Type B pancreatic cell (in vitro differentiated cells): Measurements from ENCODE around the gene COL4A1. TPM values are rescaled to one million over a fixed set of nuclear protein-coding genes. Genes with fewer than 3 reads are reported as not detected.
A peak's percentile ranks its signal among the peaks of the same experiment; 100 is the strongest.

Source experiments
- DNase-seq: peaks from one replicate; pipeline ENCODE4 v3.0.0; 2021; ENCODE audit warnings: mixed read lengths; ENCODE audit not compliant: unreplicated experiment; ENCODE audit errors: extremely low spot score
- H3K27ac Mint-ChIP-seq: 2 replicates; pipeline ENCODE4 v1.8.0; 2021; ENCODE audit warnings: mild to moderate bottlenecking, mixed read lengths
- H3K27me3 Mint-ChIP-seq: 2 replicates; pipeline ENCODE4 v1.8.0; 2021; ENCODE audit warnings: mixed read lengths
- H3K36me3 Mint-ChIP-seq: 2 replicates; pipeline ENCODE4 v1.8.0; 2021; ENCODE audit warnings: mixed read lengths
- H3K4me1 Mint-ChIP-seq: one replicate; pipeline ENCODE4 v1.8.0; 2021; ENCODE audit warnings: mixed read lengths; ENCODE audit not compliant: unreplicated experiment
- H3K4me3 Mint-ChIP-seq: 2 replicates; pipeline ENCODE4 v1.8.0; 2021; ENCODE audit warnings: mild to moderate bottlenecking, mixed read lengths
- H3K9me3 Mint-ChIP-seq: 2 replicates; pipeline ENCODE4 v1.8.0; 2021; ENCODE audit warnings: mixed read lengths
- total RNA-seq: library from RNA; stranded (reverse); gene quantifications from 2 replicates; pipeline ENCODE4 v1.2.1, GENCODE V29; 2021; ENCODE audit warnings: low replicate concordance
- TF ChIP-seq, protein P1 (sequence below): fragments of 200-600 bp; sonication (generic); conservative IDR thresholded peaks from 2 replicates; pipeline ENCODE4 v1.5.0; 2021; ENCODE audit warnings: antibody characterized with exemption, mild to moderate bottlenecking

The COL4A1 gene
- total RNA-seq, 1 donor from 2014 or later = 83.6 TPM

DNA sequence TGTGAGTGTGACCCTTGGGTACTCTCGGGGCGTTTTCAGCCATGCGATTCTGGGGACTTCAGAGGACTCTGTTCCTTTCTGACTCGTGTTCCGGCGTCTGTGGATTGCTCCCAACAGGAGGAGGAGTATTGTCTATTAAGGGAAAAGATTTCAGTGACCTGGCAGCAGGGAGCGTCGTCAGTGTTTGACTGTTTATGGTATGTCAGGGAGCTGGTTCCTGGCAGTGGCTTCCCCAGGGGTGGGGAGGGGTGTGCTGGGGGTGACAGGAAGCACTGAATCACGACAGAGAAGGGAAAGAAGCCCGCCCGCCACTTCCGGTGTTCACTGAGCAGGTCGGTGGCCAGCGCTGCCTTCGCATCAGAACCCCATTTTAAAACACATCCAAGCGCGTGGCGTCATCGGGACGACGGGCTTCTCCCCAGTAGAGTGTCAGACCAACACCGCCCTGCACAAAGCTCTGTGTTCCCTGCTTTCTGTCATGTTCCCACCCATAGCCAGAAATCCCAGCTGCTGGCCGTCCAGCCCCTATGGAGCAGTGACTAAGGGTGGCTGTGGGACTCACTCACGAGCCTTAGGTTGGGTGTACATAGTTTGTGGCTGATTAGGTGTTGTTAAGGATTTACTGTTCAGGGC lies 34.0 kb upstream of the COL4A1 start:
- TF ChIP-seq, protein P1, sequence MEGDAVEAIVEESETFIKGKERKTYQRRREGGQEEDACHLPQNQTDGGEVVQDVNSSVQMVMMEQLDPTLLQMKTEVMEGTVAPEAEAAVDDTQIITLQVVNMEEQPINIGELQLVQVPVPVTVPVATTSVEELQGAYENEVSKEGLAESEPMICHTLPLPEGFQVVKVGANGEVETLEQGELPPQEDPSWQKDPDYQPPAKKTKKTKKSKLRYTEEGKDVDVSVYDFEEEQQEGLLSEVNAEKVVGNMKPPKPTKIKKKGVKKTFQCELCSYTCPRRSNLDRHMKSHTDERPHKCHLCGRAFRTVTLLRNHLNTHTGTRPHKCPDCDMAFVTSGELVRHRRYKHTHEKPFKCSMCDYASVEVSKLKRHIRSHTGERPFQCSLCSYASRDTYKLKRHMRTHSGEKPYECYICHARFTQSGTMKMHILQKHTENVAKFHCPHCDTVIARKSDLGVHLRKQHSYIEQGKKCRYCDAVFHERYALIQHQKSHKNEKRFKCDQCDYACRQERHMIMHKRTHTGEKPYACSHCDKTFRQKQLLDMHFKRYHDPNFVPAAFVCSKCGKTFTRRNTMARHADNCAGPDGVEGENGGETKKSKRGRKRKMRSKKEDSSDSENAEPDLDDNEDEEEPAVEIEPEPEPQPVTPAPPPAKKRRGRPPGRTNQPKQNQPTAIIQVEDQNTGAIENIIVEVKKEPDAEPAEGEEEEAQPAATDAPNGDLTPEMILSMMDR = no peak
- Mint-ChIP-seq H3K4me1 (peaks cover 21% of the 10 kb centered on the region), H3K27me3 (no peaks in the 10 kb centered on the region), H3K27ac (no peak overlapping the region), H3K36me3 (peaks cover 19% of the 10 kb centered on the region), H3K4me3 (no peak overlapping the region), H3K9me3 (peaks cover 10% of the 10 kb centered on the region)
- DNase-seq = no peak

DNA sequence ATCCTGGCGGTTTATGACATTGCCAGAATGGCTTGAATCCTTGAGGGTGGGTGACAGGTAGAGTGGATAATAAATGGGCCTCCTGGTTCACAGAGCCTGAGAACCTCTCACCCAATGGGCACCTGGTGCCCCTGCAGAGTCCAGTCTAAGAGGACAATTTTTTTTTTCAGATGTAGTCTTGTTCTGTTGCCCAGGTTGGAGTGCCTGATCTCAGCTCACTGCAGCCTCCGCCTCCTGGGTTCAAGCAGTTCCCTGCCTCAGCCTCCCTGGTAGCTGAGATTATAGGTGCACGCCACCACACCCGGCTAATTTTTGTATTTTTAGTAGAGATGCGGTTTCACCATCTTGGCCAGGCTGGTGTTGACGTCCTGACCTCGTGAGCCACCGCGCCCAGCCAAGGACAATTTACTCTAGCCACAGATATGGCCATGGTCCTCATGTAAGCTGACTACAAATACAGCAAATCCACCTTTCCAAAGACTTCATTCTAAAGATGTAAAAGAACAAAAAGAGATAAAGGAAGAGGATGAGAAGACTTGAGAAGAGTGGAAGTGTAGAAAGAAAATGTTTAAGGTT lies 33.1 kb upstream of the COL4A1 start:
- H3K36me3 Mint-ChIP-seq = peaks cover 24% of the 10 kb centered on the region
- H3K9me3 Mint-ChIP-seq = peaks cover 10% of the 10 kb centered on the region
- H3K27ac Mint-ChIP-seq = no peak overlapping the region
- TF ChIP-seq, protein P1 = no peak
- no peaks in the 10 kb centered on the region for H3K27me3 Mint-ChIP-seq
- no peak overlapping the region for H3K4me3 Mint-ChIP-seq
- peaks cover 21% of the 10 kb centered on the region for H3K4me1 Mint-ChIP-seq
- DNase-seq = no peak

DNA sequence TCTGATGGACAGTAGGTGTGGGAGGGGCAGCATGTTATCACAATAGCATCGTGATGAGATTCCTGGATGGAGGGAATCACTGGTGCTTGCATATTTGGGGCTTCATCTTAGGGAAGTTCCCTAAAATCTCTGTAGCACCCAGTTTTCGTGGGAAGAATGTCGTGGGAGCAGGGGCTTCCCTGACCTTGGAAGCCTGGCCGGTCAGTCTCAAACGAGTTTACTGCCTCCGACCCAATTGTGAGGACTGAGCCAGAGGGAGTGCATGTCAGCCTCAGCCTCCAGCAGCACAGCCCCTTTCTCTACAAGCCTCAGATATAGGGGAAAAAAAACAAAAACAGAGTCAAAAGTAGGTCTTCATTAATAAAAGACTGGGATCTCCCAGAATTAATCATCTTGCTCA lies 32.3 kb upstream of the COL4A1 start:
- no peak for DNase-seq
- Mint-ChIP-seq H3K27me3 (no peaks in the 10 kb centered on the region), H3K4me1 (peaks cover 21% of the 10 kb centered on the region), H3K27ac (peak overlapping the region; percentile 34), H3K4me3 (no peak overlapping the region), H3K9me3 (peaks cover 11% of the 10 kb centered on the region), H3K36me3 (peaks cover 28% of the 10 kb centered on the region)
- TF ChIP-seq, protein P1 = no peak

DNA sequence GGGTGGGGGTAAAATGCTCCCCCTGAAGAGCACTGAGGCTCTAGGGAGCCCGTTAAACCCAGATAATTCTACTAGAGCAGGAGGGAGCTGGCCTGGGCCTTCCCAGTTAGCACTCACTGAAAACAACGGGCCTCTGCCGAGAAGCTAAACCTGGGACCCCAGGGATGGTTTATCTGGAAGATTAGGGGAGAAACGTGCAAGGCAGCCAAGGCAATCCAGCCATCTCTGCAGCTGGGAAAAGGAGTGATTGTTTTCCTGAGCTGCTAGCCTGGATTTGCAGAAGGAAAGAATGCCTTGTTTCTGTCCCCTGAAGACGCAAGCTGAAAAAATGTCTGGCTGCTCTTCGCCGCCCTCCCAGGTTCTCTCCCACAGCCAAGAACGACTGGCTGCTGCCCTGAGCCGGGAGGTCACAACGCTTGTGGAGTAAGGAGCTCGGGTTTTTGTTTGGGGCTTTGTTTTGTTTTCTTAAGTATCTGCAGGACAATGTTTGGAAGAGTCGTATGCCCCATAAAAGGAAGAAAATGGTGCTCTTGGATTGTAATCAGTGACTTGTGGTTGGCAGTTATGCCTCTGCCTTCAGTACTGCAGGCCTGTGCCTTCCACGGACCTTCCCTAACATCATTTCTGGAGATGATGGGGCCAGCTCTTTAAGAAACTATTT lies 31.6 kb upstream of the COL4A1 start:
- no peak overlapping the region for H3K4me3 Mint-ChIP-seq
- no peaks in the 10 kb centered on the region for H3K27me3 Mint-ChIP-seq
- no peak for DNase-seq
- H3K27ac Mint-ChIP-seq = peak overlapping the region; percentile 34
- TF ChIP-seq, protein P1 = no peak
- H3K9me3 Mint-ChIP-seq = peaks cover 12% of the 10 kb centered on the region
- peaks cover 25% of the 10 kb centered on the region for H3K36me3 Mint-ChIP-seq
- peaks cover 21% of the 10 kb centered on the region for H3K4me1 Mint-ChIP-seq

DNA sequence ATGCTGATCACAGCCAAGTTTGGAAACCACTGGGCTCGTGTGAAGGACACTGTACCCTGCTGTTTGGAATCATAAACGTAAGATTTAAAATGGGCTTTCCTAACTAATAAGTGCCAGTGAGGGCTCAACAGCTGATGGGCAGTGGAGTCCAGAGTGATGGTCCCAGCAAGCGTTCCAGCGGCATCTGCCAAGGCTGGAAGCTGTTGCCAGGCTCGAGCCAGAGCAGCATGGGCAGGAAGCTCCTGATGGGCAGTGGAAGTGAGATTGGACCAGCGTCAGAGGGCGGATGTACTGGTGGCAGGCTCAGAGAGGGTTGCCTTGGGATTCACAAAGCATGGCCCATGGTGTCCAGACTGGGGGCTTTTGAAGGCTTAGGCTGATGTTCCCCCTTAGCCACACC lies 30.3 kb upstream of the COL4A1 start:
- DNase-seq = no peak
- TF ChIP-seq, protein P1 = no peak
- H3K27ac Mint-ChIP-seq = no peak overlapping the region
- peaks cover 21% of the 10 kb centered on the region for H3K4me1 Mint-ChIP-seq
- H3K9me3 Mint-ChIP-seq = peaks cover 12% of the 10 kb centered on the region
- H3K27me3 Mint-ChIP-seq = no peaks in the 10 kb centered on the region
- H3K4me3 Mint-ChIP-seq = no peak overlapping the region
- H3K36me3 Mint-ChIP-seq = peaks cover 30% of the 10 kb centered on the region
